Osteoblast (primary cell): ENCODE measurements around the gene SIL1. TPM values are rescaled to one million over a fixed set of nuclear protein-coding genes. Genes with fewer than 3 reads are reported as not detected.

ENCODE experiments used
- DNase-seq: peaks from one replicate; pipeline ENCODE4 v3.0.0; 2011; ENCODE audit warnings: low spot score, mixed read lengths; ENCODE audit not compliant: insufficient read length; ENCODE audit errors: missing footprints
- H2AFZ ChIP-seq: 2 replicates; pipeline ENCODE4 v1.6.0; 2011; ENCODE audit warnings: mild to moderate bottlenecking, low read length
- H3K27ac ChIP-seq: 2 replicates; pipeline ENCODE4 v1.5.1; 2011; ENCODE audit warnings: mild to moderate bottlenecking, low read depth, low read length, moderate library complexity
- H3K27me3 ChIP-seq: 2 replicates; pipeline ENCODE4 v1.6.0; 2012; ENCODE audit warnings: mild to moderate bottlenecking, control low read depth, inconsistent platforms, low read length, moderate library complexity; ENCODE audit not compliant: insufficient read depth
- H3K36me3 ChIP-seq: 2 replicates; pipeline ENCODE4 v1.5.1; 2011; ENCODE audit warnings: mild to moderate bottlenecking, low read length, control low read depth, moderate library complexity; ENCODE audit not compliant: insufficient read depth
- H3K4me1 ChIP-seq: 2 replicates; pipeline ENCODE4 v1.5.1; 2011; ENCODE audit warnings: mild to moderate bottlenecking, low read length, control low read depth, moderate library complexity; ENCODE audit not compliant: insufficient read depth
- H3K4me2 ChIP-seq: 2 replicates; pipeline ENCODE4 v1.6.0; 2011; ENCODE audit warnings: mild to moderate bottlenecking, low read length; ENCODE audit not compliant: insufficient read depth
- H3K4me3 ChIP-seq: fragments of 200-600 bp; sonication (generic); 3 replicates; pipeline ENCODE4 v1.5.1; 2012; ENCODE audit warnings: mild to moderate bottlenecking, low read length, inconsistent platforms; ENCODE audit not compliant: insufficient read depth
- H3K79me2 ChIP-seq: 2 replicates; pipeline ENCODE4 v1.6.0; 2012; ENCODE audit warnings: mild to moderate bottlenecking, low read length, control low read depth, inconsistent platforms; ENCODE audit not compliant: insufficient read depth
- H3K9me3 ChIP-seq: 2 replicates; pipeline ENCODE4 v1.5.1; 2011; ENCODE audit warnings: low read depth, low read length, control low read depth
- H4K20me1 ChIP-seq: 2 replicates; pipeline ENCODE4 v1.6.0; 2012; ENCODE audit warnings: mild to moderate bottlenecking, low read length, control low read depth; ENCODE audit not compliant: insufficient read depth
- total RNA-seq: library from RNA; depleted of rRNA; stranded (reverse); fragments of >200 nt; gene quantifications from 2 replicates; pipeline ENCODE4 v1.2.3, GENCODE V29; 2012
- TF ChIP-seq, protein P1 (sequence below): IDR thresholded peaks from 2 replicates; pipeline ENCODE4 v1.5.1; 2011; ENCODE audit warnings: mild to moderate bottlenecking, low read depth, low read length, moderate library complexity; ENCODE audit errors: extremely low read depth

The SIL1 gene
- total RNA-seq, 1 donor = 65.1 TPM

DNA sequence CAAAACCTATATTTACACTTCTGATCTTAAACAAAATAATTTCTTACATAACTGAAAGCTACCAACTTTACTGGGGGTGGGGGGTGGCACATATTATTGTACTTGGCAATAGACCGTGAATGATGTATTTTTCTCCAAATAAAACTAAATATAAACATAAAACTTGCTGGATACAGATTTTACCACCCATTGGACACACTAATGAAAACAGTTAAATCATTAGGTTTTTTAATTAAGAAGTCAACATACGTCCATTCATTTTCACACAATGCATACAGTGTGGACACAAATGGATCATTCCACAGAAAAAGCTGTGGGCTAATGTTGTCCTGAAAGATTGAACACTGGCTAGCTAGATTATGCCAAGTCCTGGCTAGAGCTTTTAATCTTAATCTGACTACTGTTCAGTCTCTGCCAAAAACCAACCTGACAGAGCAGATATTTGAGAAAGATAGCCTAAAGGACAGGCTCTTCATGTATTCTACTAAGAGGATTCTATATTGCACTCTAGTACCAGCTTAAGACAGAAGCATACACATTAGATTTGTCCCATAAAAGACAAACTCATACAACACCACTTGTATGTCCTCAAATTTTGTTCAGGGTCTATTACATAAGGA is 118.1 kb downstream of the SIL1 start:
- Histone ChIP-seq H3K36me3 (no peaks in the 10 kb centered on the region), H3K27me3 (no peaks in the 10 kb centered on the region), H3K4me3 (no peak overlapping the region), H2AFZ (no peak overlapping the region), H4K20me1 (peaks cover 7% of the 10 kb centered on the region), H3K4me1 (no peaks in the 10 kb centered on the region), H3K27ac (no peak overlapping the region), H3K9me3 (no peaks in the 10 kb centered on the region), H3K4me2 (no peak overlapping the region), H3K79me2 (peaks cover 4% of the 10 kb centered on the region)
- TF ChIP-seq, protein P1, sequence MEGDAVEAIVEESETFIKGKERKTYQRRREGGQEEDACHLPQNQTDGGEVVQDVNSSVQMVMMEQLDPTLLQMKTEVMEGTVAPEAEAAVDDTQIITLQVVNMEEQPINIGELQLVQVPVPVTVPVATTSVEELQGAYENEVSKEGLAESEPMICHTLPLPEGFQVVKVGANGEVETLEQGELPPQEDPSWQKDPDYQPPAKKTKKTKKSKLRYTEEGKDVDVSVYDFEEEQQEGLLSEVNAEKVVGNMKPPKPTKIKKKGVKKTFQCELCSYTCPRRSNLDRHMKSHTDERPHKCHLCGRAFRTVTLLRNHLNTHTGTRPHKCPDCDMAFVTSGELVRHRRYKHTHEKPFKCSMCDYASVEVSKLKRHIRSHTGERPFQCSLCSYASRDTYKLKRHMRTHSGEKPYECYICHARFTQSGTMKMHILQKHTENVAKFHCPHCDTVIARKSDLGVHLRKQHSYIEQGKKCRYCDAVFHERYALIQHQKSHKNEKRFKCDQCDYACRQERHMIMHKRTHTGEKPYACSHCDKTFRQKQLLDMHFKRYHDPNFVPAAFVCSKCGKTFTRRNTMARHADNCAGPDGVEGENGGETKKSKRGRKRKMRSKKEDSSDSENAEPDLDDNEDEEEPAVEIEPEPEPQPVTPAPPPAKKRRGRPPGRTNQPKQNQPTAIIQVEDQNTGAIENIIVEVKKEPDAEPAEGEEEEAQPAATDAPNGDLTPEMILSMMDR = no peak
- DNase-seq = no peak

DNA sequence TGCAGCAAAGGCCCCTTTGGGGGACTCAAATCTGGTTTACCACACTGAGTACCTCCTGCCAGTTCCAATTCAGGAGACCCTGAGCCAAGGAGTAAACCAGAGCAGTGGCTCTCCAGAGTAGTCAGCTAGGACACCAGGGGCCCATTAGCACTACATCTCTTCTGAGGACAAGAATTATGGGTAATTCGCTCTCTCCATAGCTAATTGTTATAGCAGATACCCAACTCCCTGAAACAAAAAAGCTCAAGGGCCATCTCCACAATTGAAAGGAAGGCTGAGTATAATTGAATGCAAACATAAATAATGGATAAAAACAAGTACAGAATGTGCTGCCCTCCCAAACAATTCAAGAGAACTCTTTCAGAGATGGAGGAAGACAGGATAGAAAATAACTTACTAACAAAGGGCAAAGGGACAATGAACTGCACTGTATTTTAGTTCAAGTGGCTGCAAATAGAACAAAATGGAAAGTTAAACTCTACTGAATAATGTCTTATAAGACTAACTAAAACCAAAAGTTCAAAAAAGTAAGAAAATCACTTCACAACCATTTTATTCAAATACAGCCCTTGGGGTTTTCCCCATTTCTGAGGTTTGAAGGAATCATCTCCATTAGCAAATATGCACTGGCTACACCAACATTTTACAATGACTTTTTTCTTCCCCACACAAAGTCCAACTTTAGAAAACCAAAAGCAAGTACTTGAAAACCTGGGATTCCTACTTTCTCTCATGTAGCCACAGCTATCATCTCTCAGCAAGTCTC is 118.8 kb downstream of the SIL1 start:
- H3K27ac ChIP-seq = no peak overlapping the region
- peaks cover 7% of the 10 kb centered on the region for H4K20me1 ChIP-seq
- H3K36me3 ChIP-seq = no peaks in the 10 kb centered on the region
- H2AFZ ChIP-seq = no peak overlapping the region
- no peak for DNase-seq
- H3K9me3 ChIP-seq = no peaks in the 10 kb centered on the region
- H3K79me2 ChIP-seq = peaks cover 4% of the 10 kb centered on the region
- H3K4me1 ChIP-seq = no peaks in the 10 kb centered on the region
- H3K4me3 ChIP-seq = no peak overlapping the region
- no peaks in the 10 kb centered on the region for H3K27me3 ChIP-seq
- H3K4me2 ChIP-seq = no peak overlapping the region
- TF ChIP-seq, protein P1 = no peak

DNA sequence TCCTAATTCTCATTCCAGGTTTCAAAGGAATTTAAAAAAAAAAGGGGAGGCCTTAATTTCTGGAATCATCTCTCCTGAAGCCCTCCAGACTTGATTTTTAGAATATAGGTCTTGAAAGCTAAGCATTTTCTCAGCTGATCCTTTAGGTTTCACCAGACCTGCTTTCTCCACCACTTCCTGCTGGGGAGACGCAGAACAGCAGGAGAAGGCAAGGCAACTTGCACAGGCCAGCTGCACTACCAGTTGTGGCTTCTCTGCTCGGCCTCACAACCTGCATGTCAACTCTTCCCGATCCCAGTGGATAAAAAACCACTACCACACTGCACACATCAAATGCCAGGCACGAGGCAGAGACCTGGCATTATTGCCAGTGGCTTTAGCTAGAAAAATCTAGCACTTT is 119.8 kb downstream of the SIL1 start:
- Histone ChIP-seq H3K9me3 (no peaks in the 10 kb centered on the region), H3K4me3 (no peak overlapping the region), H3K36me3 (no peaks in the 10 kb centered on the region), H3K4me2 (no peak overlapping the region), H2AFZ (no peak overlapping the region), H3K27me3 (no peaks in the 10 kb centered on the region), H3K27ac (no peak overlapping the region), H3K4me1 (no peaks in the 10 kb centered on the region), H3K79me2 (peaks cover 4% of the 10 kb centered on the region), H4K20me1 (peaks cover 7% of the 10 kb centered on the region)
- DNase-seq = no peak
- TF ChIP-seq, protein P1 = no peak

DNA sequence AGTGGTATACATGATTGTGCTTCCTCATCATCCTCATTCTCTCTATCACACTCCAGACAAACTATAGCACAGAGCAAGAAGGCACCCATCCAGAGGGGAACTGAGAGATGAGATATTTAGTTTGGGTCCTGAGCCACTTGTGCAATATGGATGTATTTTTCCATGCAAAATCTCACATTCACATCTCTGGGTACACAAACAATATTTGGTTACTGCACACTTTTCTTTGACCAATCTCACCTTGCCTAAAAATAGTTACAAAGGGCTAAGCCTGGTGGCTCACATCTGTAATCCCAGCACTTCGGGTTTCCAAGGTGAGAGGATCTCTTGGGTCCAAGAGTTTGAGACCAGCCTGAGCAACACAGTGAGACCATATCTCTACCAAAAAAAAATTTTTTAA is 120.3 kb downstream of the SIL1 start:
- no peaks in the 10 kb centered on the region for H3K9me3 ChIP-seq
- H2AFZ ChIP-seq = no peak overlapping the region
- TF ChIP-seq, protein P1 = no peak
- H3K4me2 ChIP-seq = no peak overlapping the region
- peaks cover 6% of the 10 kb centered on the region for H4K20me1 ChIP-seq
- peaks cover 6% of the 10 kb centered on the region for H3K79me2 ChIP-seq
- H3K36me3 ChIP-seq = no peaks in the 10 kb centered on the region
- no peaks in the 10 kb centered on the region for H3K4me1 ChIP-seq
- no peak overlapping the region for H3K4me3 ChIP-seq
- DNase-seq = no peak
- H3K27me3 ChIP-seq = no peaks in the 10 kb centered on the region
- H3K27ac ChIP-seq = no peak overlapping the region
